ENCODE data around the gene IQCM. TPM values are rescaled to one million over a fixed set of nuclear protein-coding genes. Genes with fewer than 3 reads are reported as not detected.

The IQCM gene
- polyA plus RNA-seq, 1 donor: 0.12 TPM

- no peak for DNase-seq
Measured at GRCh38 chr4:149766135-149766534, 49.5 kb downstream of the IQCM start.

- DNase-seq: no peak
Measured at GRCh38 chr4:149765630-149766029, 50.0 kb downstream of the IQCM start.

DNA sequence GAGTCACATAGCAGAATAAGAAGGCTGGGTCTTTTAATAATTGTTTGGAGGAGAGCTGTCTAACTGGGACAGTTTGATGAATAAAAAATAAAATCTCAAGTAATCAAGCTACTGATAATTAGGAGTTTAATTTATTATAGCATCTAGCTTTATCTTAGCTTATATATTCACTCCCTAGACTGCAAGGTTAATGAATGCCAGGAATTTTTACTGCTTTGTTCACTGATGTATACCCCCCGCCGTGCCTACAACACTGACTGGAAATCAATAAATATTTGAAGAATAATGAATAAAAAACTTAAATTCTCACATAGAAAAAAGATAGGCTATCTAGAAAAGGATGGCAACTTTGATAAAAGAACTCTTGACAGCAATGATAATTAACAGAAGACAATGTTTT is 59.7 kb downstream of the IQCM start:
- DNase-seq: no peak

- DNase-seq: no peak
Measured at GRCh38 chr4:149754526-149754925, 61.1 kb downstream of the IQCM start.

DNA sequence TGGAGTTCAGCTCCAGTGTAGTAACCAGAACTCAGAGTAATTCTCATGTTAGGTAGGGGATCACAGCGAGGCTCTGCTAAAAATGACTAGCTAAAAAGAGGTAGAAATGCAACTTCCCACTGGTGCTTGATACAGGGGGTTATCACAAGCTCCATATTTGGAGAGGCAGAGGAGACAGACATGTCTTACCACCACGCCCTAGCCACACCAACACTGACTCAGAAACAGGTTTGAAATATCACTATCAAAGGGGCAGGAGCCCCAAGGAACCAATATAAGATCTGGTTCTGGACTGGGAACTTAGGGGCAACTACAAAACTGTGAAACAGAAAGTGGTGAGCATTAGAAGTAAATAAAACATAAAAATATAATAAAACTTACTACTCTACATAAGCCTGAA is 62.9 kb downstream of the IQCM start:
- no peak for DNase-seq

- no peak for DNase-seq
Measured at GRCh38 chr4:149751174-149751573, 64.5 kb downstream of the IQCM start.

- DNase-seq: no peak
Measured at GRCh38 chr4:149749784-149750183, 65.9 kb downstream of the IQCM start.

DNA sequence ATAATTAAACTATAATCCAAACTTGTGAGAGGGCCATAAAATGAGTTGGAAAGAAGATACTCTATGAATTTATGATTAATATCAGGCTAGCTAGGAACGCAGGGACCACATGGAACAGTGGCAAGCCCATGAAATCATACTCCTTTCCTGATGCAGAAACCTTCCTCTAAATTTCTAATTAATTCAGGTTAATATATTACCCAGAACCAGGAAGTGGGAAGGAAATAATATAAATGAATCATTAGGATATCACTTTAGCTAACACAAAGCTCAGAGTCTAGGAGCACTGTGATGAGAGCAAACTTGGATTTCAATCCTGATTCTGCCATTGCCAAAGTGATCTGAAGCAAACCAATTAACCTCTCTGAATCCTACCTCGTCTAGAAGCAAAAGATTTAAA is 68.0 kb downstream of the IQCM start:
- DNase-seq: no peak

- no peak for DNase-seq
Measured at GRCh38 chr4:149746276-149746675, 69.4 kb downstream of the IQCM start.

GRCh38 chr4:149741186-149741831 is 74.3 kb downstream of the IQCM start:
- DNase-seq: no peak

- DNase-seq: no peak
Measured at GRCh38 chr4:149738156-149738555, 77.5 kb downstream of the IQCM start.

GRCh38 chr4:149735796-149736195 is 79.8 kb downstream of the IQCM start:
- DNase-seq: no peak

GRCh38 chr4:149728444-149728843 is 87.2 kb downstream of the IQCM start:
- no peak for DNase-seq

GRCh38 chr4:149727663-149728062 is 88.0 kb downstream of the IQCM start:
- DNase-seq: no peak

DNA sequence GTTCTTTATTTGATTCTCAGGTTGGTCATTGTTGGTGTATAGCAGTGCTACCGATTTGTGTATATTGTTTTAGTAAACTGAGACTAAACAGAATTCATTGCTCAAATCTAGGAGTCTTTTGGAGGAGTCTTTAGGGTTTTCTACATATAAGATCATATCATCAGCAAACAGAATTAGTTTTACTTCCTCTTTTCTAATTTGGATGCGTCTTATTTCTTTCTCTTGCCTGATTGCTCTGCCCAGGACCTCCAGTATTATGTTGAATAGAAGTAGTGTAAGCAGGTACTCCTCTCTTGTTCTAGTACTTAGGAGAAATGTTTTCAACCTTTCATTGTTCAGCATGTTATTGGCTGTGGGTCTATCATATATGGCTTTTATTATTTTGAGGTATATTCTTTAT is 92.6 kb downstream of the IQCM start:
- DNase-seq: no peak

GRCh38 chr4:149719806-149720205 is 95.8 kb downstream of the IQCM start:
- no peak for DNase-seq

- DNase-seq: no peak
Measured at GRCh38 chr4:149719357-149719756, 96.3 kb downstream of the IQCM start.

DNA sequence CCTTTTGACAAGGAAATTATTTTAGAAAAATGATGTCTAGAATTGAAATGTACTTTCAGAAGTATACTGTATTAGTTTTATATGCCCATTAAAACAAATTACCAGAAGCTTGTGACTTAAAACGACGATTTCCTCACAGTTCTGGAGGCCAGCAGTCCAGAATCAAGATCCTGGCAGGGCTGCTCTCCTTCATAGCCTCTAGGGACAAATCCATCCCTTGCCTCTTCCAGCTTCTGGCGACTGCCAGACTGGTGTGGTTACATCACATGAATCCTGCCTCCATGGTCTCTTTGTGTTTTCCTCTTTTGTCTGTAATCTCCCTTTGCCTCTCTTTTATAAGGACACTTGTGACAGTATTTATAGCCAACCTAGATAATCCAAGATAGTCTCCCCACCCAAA is 97.1 kb downstream of the IQCM start:
- DNase-seq: no peak

DNA sequence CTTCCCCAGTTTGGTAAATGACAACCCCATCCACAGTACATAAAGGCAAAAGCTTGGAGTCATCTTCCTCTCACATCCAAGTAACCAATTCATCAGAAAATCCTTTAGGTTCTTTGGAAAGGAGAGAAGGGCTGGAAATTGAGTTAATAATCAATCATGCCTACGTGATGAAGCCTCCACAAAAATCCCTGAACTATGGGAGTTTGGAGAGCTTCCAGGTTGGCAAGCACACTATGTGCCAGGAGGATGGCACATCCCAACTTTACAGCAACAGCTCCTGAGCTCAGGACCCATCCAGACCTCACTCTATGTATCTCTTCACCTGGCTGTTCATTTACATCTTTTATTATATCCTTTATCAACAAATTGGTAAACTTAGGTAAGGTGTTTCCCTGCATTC is 98.9 kb downstream of the IQCM start:
- no peak for DNase-seq

GRCh38 chr4:149715822-149716585 is 99.6 kb downstream of the IQCM start:
- DNase-seq: no peak

GRCh38 chr4:149713031-149713430 is 102.6 kb downstream of the IQCM start:
- no peak for DNase-seq

- DNase-seq: peak; percentile 23
Measured at GRCh38 chr4:149711593-149712365, 103.9 kb downstream of the IQCM start.

DNA sequence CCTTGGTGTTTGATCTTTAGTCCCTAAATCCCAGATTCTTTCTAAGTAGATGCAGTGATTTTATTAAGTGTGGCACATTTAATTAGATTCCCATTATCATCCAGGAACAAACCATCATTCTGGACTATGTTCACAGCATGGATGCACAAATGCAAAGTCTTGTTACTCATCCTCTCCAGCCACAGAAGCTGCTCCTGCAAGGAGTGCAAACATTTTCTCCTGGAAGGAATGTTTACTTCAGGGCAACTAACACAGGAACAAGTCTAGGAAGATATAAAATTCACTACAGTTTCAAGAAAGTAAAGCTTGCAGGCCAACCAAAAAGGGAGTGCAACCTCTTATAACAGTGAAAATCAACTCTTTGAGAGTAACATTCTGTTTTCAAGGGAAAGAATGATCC is 106.0 kb downstream of the IQCM start:
- no peak for DNase-seq

All from hindlimb muscle (tissue), 1 donor.